Left ventricle myocardium inferior (tissue), 1 donor: ENCODE data around the gene DNAAF1. TPM values are rescaled to one million over a fixed set of nuclear protein-coding genes. Genes with fewer than 3 reads are reported as not detected.
"Not testable (repeated sequence)": the region's sequence is repeated elsewhere in the genome, so short reads cannot be mapped to it uniquely, and the experiment has no call there.

Source experiments
- DNase-seq: peaks from one replicate; pipeline ENCODE4 v3.0.0-alpha.2; 2020
- H3K27ac ChIP-seq: fragments of 200-600 bp; replicated peaks from 2 replicates; pipeline ENCODE4 v1.8.0; 2021
- H3K27me3 ChIP-seq: fragments of 200-600 bp; 2 replicates; pipeline ENCODE4 v1.8.0; 2021; ENCODE audit warnings: low read depth
- H3K36me3 ChIP-seq: fragments of 200-600 bp; 2 replicates; pipeline ENCODE4 v1.8.0; 2021
- H3K4me1 ChIP-seq: fragments of 200-600 bp; 2 replicates; pipeline ENCODE4 v1.8.0; 2021
- H3K4me3 ChIP-seq: fragments of 200-600 bp; 2 replicates; pipeline ENCODE4 v1.8.0; 2021; ENCODE audit warnings: mild to moderate bottlenecking, moderate library complexity
- H3K9me3 ChIP-seq: fragments of 200-600 bp; replicated peaks from 2 replicates; pipeline ENCODE4 v1.8.0; 2021
- intact Hi-C: fragments of 100-400 bp; cut with micrococcal nuclease; formaldehyde crosslinking; loops from one replicate; pipeline ENCODE4 v1.11.0; 2022
- total RNA-seq: library from RNA; stranded (reverse); fragmentation: NEBNext Ultra II Directional; extraction: Animal tissue kit (Norgen Biotek cat#: 25700); gene quantifications from one replicate; pipeline ENCODE4 v1.2.1, GENCODE V29; 2021
- TF ChIP-seq, protein P1 (sequence below): fragments of 200-600 bp; IDR thresholded peaks from 2 replicates; pipeline ENCODE4 v1.8.0; 2021; ENCODE audit warnings: antibody characterized with exemption, mild to moderate bottlenecking, borderline replicate concordance
- donor health status: DM: no; HTN: yes; CAD: no; lungs with severe emphysema.

DNAAF1 gene
- total RNA-seq, 1 donor from 2014 or later, result 0.14 TPM

DNA sequence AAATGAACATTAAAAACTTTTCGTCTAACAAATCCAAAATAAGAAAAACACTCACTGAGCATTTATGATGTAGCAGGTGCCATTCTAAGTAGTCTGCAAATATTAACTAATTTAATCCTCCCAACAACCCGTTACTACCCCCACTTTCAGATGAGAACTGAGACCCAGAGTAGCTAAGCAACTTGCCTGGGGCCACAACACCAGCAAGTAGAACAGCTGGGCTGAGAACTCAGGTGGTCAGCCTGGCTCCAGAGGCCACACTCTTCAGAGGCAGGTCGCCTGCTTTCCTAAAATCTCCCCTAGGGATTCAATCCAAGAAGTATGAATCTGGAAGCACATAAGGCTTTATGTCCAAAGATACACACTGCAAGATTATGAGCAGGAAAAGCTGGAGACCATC lies 34.6 kb upstream of the DNAAF1 start:
- H3K4me3 ChIP-seq, result no peak overlapping the region
- no peaks in the 10 kb centered on the region for H3K9me3 ChIP-seq
- peak overlapping the region; percentile 88 for H3K27ac ChIP-seq
- peaks cover 10% of the 10 kb centered on the region for H3K36me3 ChIP-seq
- H3K27me3 ChIP-seq, result no peaks in the 10 kb centered on the region
- H3K4me1 ChIP-seq, result peaks cover 86% of the 10 kb centered on the region
- TF ChIP-seq, protein P1, sequence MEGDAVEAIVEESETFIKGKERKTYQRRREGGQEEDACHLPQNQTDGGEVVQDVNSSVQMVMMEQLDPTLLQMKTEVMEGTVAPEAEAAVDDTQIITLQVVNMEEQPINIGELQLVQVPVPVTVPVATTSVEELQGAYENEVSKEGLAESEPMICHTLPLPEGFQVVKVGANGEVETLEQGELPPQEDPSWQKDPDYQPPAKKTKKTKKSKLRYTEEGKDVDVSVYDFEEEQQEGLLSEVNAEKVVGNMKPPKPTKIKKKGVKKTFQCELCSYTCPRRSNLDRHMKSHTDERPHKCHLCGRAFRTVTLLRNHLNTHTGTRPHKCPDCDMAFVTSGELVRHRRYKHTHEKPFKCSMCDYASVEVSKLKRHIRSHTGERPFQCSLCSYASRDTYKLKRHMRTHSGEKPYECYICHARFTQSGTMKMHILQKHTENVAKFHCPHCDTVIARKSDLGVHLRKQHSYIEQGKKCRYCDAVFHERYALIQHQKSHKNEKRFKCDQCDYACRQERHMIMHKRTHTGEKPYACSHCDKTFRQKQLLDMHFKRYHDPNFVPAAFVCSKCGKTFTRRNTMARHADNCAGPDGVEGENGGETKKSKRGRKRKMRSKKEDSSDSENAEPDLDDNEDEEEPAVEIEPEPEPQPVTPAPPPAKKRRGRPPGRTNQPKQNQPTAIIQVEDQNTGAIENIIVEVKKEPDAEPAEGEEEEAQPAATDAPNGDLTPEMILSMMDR, result no peak
- intact Hi-C loops, result no loop called here
- DNase-seq, result no peak

DNA sequence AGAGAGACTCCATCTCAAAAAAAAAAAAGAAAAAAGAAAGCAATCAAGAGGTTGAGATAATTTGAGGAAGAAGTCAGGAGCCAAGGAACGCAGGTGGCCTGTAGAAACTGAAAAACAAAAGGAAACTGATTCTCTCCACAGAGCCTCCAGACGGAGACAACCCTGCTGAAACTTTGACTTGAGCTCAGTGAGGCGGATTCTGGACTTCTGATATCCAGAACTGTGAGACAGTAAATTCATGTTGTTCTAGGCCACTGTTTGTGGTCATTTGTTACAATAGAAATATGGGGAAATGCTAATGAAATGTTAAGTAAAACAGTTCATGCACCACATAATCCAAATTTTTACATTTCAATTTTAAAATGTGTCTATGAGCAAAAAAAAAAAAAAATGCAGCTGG lies 33.6 kb upstream of the DNAAF1 start:
- intact Hi-C loops, result no loop called here
- Histone ChIP-seq H3K27me3 (no peaks in the 10 kb centered on the region), H3K4me1 (peaks cover 85% of the 10 kb centered on the region), H3K9me3 (no peaks in the 10 kb centered on the region), H3K27ac (peak overlapping the region; percentile 88), H3K36me3 (peaks cover 10% of the 10 kb centered on the region), H3K4me3 (no peak overlapping the region)
- DNase-seq, result no peak
- TF ChIP-seq, protein P1, result no peak

DNA sequence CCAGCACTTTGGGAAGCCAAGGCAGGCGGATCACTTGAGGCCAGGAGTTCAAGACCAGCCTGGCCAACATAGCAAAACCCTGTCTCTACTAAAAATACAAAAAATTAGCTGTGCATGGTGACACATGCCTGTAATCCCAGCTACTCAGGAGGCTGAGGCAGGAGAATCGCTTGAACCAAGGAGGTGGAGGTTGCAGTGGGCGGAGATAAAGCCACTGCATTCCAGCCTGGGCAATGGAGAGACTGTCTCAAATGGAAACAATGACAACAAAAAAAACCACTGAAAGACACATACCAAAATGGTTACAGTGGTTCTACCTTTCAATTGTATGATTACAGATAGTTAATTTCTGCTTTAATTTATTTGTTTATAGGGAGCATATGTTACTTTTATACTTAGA lies 33.2 kb upstream of the DNAAF1 start:
- H3K4me3 ChIP-seq, intact Hi-C loops, H3K9me3 ChIP-seq, DNase-seq, H3K27me3 ChIP-seq: not testable (repeated sequence)
- peak overlapping the region; percentile 88 for H3K27ac ChIP-seq
- peaks cover 10% of the 10 kb centered on the region for H3K36me3 ChIP-seq
- H3K4me1 ChIP-seq, result peaks cover 82% of the 10 kb centered on the region

DNA sequence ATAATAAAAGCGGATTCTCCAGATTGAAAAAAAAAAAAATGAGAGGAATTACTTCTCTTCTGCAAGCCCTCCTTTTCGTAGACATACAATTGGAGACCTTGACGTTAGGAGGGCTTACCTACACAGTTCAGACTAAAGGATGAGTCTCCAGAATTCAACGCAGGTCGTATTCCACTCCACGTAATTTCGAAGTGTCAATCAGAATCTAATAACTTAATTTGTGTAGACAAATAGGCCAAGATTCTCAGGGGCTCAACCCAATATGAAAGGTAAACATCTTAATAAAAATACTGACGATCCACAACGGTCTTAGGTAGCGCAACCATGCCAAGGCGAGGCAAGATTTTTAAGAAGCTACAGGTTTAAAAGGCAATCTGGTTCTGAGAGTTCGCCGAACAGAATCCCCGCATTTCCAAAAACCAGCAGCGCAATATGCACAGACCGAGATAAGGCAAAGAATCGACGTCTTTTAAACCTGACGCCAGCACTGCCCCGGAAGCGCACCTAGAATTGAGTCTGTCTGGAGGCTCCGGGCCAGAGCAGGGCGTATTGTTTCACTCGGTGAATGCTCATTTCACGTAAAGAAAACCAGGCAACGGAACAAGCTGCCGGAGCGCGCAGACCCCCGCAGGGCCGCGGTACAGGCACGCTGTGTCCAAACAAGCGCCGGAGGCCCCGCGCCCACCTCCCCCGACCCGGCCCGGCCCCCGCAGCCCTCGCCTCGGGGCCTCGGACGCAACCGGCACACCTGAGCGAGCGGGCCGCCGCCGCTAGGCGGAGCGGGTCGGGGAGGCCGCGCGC lies 29.0 kb upstream of the DNAAF1 start:
- Histone ChIP-seq H3K27me3 (no peaks in the 10 kb centered on the region), H3K4me1 (peaks cover 57% of the 10 kb centered on the region), H3K27ac (peak overlapping the region; percentile 92), H3K36me3 (no peaks in the 10 kb centered on the region), H3K4me3 (peak overlapping the region; percentile 74), H3K9me3 (no peaks in the 10 kb centered on the region)
- DNase-seq, result no peak
- TF ChIP-seq, protein P1, result peak; percentile 63
- intact Hi-C loops, result no loop called here

DNA sequence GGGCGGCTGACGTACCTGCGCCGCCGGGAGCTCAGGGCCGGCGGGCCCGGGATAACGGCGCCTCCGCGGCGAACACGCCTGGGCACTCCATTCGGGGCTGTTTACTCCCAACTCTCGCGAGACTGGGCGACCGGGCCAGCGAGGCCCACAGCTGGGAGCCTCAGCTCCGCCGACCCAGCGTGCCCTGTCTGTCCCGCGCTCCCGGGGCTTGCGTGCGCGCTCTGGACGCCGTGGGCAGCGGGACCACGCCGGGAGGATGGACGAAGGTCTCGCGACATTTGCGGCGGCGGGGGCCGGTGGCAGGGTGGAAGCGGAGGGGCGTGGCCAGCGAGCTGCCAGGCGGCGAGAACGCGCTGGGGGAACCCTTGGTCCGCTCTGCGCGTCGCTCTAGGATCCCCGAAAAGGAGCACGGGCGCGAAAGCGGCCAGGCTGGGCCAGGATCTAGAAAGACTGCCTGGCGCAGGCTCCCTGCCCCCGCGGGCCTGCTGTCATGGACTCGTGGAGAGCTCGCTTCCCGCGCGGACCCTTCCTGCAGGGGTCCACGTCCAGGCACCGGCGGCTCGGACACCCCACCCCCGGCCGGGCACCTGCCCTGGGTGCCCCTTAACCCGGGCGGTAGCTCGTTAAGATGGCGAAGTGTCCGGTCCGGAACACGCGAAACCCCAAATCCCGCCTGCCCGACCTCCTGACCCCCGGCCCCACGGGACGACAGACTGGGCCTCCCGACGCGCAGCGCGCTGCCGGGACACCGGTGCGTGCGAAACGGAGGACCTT lies 28.2 kb upstream of the DNAAF1 start, which contains the start of gene MBTPS1:
Gene MBTPS1 (minus strand): TSS at position 223 of the 774 bp plus-strand sequence. CDS start 15,159 bp downstream, outside the sequence.
- peak; percentile 99 for DNase-seq
- Histone ChIP-seq H3K4me3 (peak within 1 kb of the TSS; percentile 74), H3K27ac (peak within 1 kb of the TSS; percentile 92), H3K9me3 (no peaks in the 10 kb centered on the region), H3K27me3 (no peaks in the 10 kb centered on the region), H3K36me3 (no peaks in the 10 kb centered on the region), H3K4me1 (peaks cover 49% of the 10 kb centered on the region)
- TF ChIP-seq, protein P1, result peak; percentile 1
- intact Hi-C loops, result no loop called here
